Measurements from ENCODE around the gene C1S. TPM values are rescaled to one million over a fixed set of nuclear protein-coding genes. Genes with fewer than 3 reads are reported as not detected.
A peak's percentile ranks its signal among the peaks of the same experiment; 100 is the strongest.
"Not testable (repeated sequence)": the region's sequence is repeated elsewhere in the genome, so short reads cannot be mapped to it uniquely, and the experiment has no call there.

C1S gene
- total RNA-seq (74.2 TPM), polyA plus RNA-seq (196 TPM)
- long read RNA-seq, donor 1: 0 reads
- long read RNA-seq, donor 2: 0 reads
- long read RNA-seq, donor 3, transcript C1S-201 (12 exons, 2,972 nt): major isoform, 10 of 41 reads
- long read RNA-seq, donor 3, partial matches to known transcripts: 27 of 41 reads
- long read RNA-seq, donor 3, other reads (novel, unspliced or antisense): 0 of 41 reads
- long read RNA-seq, donor 4, transcript C1S-201 (12 exons, 2,972 nt): major isoform, 8 of 12 reads
- long read RNA-seq, donor 4, partial matches to known transcripts: 0 of 12 reads
- long read RNA-seq, donor 4, other reads (novel, unspliced or antisense): 0 of 12 reads
- long read RNA-seq, donor 5, transcript C1S-202 (12 exons, 2,635 nt): minor isoform, 10 of 146 reads
- long read RNA-seq, donor 5, transcript C1S-201 (12 exons, 2,972 nt): major isoform, 32 of 146 reads
- long read RNA-seq, donor 5, partial matches to known transcripts: 100 of 146 reads
- long read RNA-seq, donor 5, other reads (novel, unspliced or antisense): 0 of 146 reads
- long read RNA-seq, donor 6, transcript C1S-201 (12 exons, 2,972 nt): major isoform, 9 of 91 reads
- long read RNA-seq, donor 6, partial matches to known transcripts: 74 of 91 reads
- long read RNA-seq, donor 6, other reads (novel, unspliced or antisense): 0 of 91 reads
- long read RNA-seq, donor 7, transcript C1S-201 (12 exons, 2,972 nt): major isoform, 9 of 17 reads
- long read RNA-seq, donor 7, transcript C1S-202 (12 exons, 2,635 nt): minor isoform, 7 of 17 reads
- long read RNA-seq, donor 7, partial matches to known transcripts: 0 of 17 reads
- long read RNA-seq, donor 7, other reads (novel, unspliced or antisense): 0 of 17 reads
- long read RNA-seq, donor 8, transcript C1S-201 (12 exons, 2,972 nt): major isoform, 11 of 18 reads
- long read RNA-seq, donor 8, partial matches to known transcripts: 7 of 18 reads
- long read RNA-seq, donor 8, other reads (novel, unspliced or antisense): 0 of 18 reads
- long read RNA-seq, donor 9, transcript C1S-201 (12 exons, 2,972 nt): major isoform, 9 of 16 reads
- long read RNA-seq, donor 9, partial matches to known transcripts: 5 of 16 reads
- long read RNA-seq, donor 9, other reads (novel, unspliced or antisense): 0 of 16 reads
- long read RNA-seq, donor 10, transcript C1S-201 (12 exons, 2,972 nt): major isoform, 6 of 24 reads
- long read RNA-seq, donor 10, partial matches to known transcripts: 18 of 24 reads
- long read RNA-seq, donor 10, other reads (novel, unspliced or antisense): 0 of 24 reads

- no peaks in the 10 kb centered on the region for H3K27me3 ChIP-seq (ENCODE audit: control insufficient read depth in 2 of 2, insufficient read depth in 1 of 2, low read length in 1 of 2)
- H3K4me1 ChIP-seq (ENCODE audit: control insufficient read depth in 2 of 2, insufficient read depth in 2 of 2, low read length in 2 of 2): peaks cover 0 to 2% of the 10 kb centered on the region in 2 donors
- H3K4me3 ChIP-seq (ENCODE audit: low read length in 2 of 2): peak within 1 kb of the TSS in 1 of 2 donors; percentile 11
- peak in 5 of 9 donors; percentile 1 to 32 (median 12) for DNase-seq (ENCODE audit: low read depth in 6 of 9, low spot score in 9 of 9)
- peak within 1 kb of the TSS; percentile 66 to 68 for H3K27ac ChIP-seq (ENCODE audit: low read depth in 1 of 2, low read length in 1 of 2)
- H3K36me3 ChIP-seq (ENCODE audit: control insufficient read depth in 2 of 2, insufficient read depth in 2 of 2, low read length in 1 of 2): no peaks in the 10 kb centered on the region
- no peaks in the 10 kb centered on the region for H3K9me3 ChIP-seq (ENCODE audit: control insufficient read depth in 2 of 2, insufficient read depth in 1 of 2, low read length in 1 of 2)
- 83% methylated on average over 10 of the region's 10 CpGs for WGBS
These were observed at the start of gene C1S for GRCh38 chr12:7060353-7060954. C1S (plus strand) TSS chr12:7060718; CDS start chr12:7061913, 1,195 bp downstream.

GRCh38 chr12:7011398-7011797 is 49.1 kb upstream of the C1S start:
- not testable (repeated sequence) for DNase-seq (ENCODE audit: low read depth in 6 of 9, low spot score in 9 of 9); H3K4me3 ChIP-seq (ENCODE audit: low read length in 2 of 2); H3K27ac ChIP-seq (ENCODE audit: low read depth in 1 of 2, low read length in 1 of 2); H3K27me3 ChIP-seq (ENCODE audit: control insufficient read depth in 2 of 2, insufficient read depth in 1 of 2, low read length in 1 of 2); H3K9me3 ChIP-seq (ENCODE audit: control insufficient read depth in 2 of 2, insufficient read depth in 1 of 2, low read length in 1 of 2); H3K4me1 ChIP-seq (ENCODE audit: control insufficient read depth in 2 of 2, insufficient read depth in 2 of 2, low read length in 2 of 2)
- peaks cover 4 to 32% of the 10 kb centered on the region in 2 donors for H3K36me3 ChIP-seq (ENCODE audit: control insufficient read depth in 2 of 2, insufficient read depth in 2 of 2, low read length in 1 of 2)
- 95% methylated on average over 4 of the region's 4 CpGs for WGBS

GRCh38 chr12:7012024-7012607 is 48.4 kb upstream of the C1S start:
- H3K9me3 ChIP-seq (ENCODE audit: control insufficient read depth in 2 of 2, insufficient read depth in 1 of 2, low read length in 1 of 2): no peaks in the 10 kb centered on the region
- no peaks in the 10 kb centered on the region for H3K27me3 ChIP-seq (ENCODE audit: control insufficient read depth in 2 of 2, insufficient read depth in 1 of 2, low read length in 1 of 2)
- H3K36me3 ChIP-seq (ENCODE audit: control insufficient read depth in 2 of 2, insufficient read depth in 2 of 2, low read length in 1 of 2): peaks cover 4 to 29% of the 10 kb centered on the region in 2 donors
- DNase-seq (ENCODE audit: low read depth in 6 of 9, low spot score in 9 of 9): no peak
- 98% methylated on average over 4 of the region's 4 CpGs for WGBS
- no peak overlapping the region for H3K4me3 ChIP-seq (ENCODE audit: low read length in 2 of 2)
- no peak overlapping the region for H3K27ac ChIP-seq (ENCODE audit: low read depth in 1 of 2, low read length in 1 of 2)
- H3K4me1 ChIP-seq (ENCODE audit: control insufficient read depth in 2 of 2, insufficient read depth in 2 of 2, low read length in 2 of 2): peaks cover 0 to under 1% of the 10 kb centered on the region in 2 donors

- Histone ChIP-seq H3K4me1 (ENCODE audit: control insufficient read depth in 2 of 2, insufficient read depth in 2 of 2, low read length in 2 of 2) (peaks cover 0 to 8% of the 10 kb centered on the region in 2 donors), H3K36me3 (ENCODE audit: control insufficient read depth in 2 of 2, insufficient read depth in 2 of 2, low read length in 1 of 2) (peaks cover 4 to 28% of the 10 kb centered on the region in 2 donors), H3K27me3 (ENCODE audit: control insufficient read depth in 2 of 2, insufficient read depth in 1 of 2, low read length in 1 of 2) (no peaks in the 10 kb centered on the region), H3K4me3 (ENCODE audit: low read length in 2 of 2) (no peak overlapping the region), H3K9me3 (ENCODE audit: control insufficient read depth in 2 of 2, insufficient read depth in 1 of 2, low read length in 1 of 2) (no peaks in the 10 kb centered on the region), H3K27ac (ENCODE audit: low read depth in 1 of 2, low read length in 1 of 2) (no peak overlapping the region)
- no peak for DNase-seq (ENCODE audit: low read depth in 6 of 9, low spot score in 9 of 9)
- 94% methylated on average over 3 of the region's 3 CpGs for WGBS
These were observed 47.4 kb upstream of the C1S start for GRCh38 chr12:7013101-7013500.

GRCh38 chr12:7015555-7016370 is 44.8 kb upstream of the C1S start:
- Histone ChIP-seq H3K36me3 (ENCODE audit: control insufficient read depth in 2 of 2, insufficient read depth in 2 of 2, low read length in 1 of 2) (peaks cover 4 to 25% of the 10 kb centered on the region in 2 donors), H3K9me3 (ENCODE audit: control insufficient read depth in 2 of 2, insufficient read depth in 1 of 2, low read length in 1 of 2) (no peaks in the 10 kb centered on the region), H3K27ac (ENCODE audit: low read depth in 1 of 2, low read length in 1 of 2) (no peak overlapping the region), H3K4me1 (ENCODE audit: control insufficient read depth in 2 of 2, insufficient read depth in 2 of 2, low read length in 2 of 2) (peaks cover 0 to 11% of the 10 kb centered on the region in 2 donors), H3K4me3 (ENCODE audit: low read length in 2 of 2) (no peak overlapping the region), H3K27me3 (ENCODE audit: control insufficient read depth in 2 of 2, insufficient read depth in 1 of 2, low read length in 1 of 2) (no peaks in the 10 kb centered on the region)
- 96% methylated on average over 6 of the region's 6 CpGs for WGBS
- DNase-seq (ENCODE audit: low read depth in 6 of 9, low spot score in 9 of 9): no peak

GRCh38 chr12:7016958-7017571 is 43.5 kb upstream of the C1S start:
- Histone ChIP-seq H3K27ac (ENCODE audit: low read depth in 1 of 2, low read length in 1 of 2) (no peak overlapping the region), H3K27me3 (ENCODE audit: control insufficient read depth in 2 of 2, insufficient read depth in 1 of 2, low read length in 1 of 2) (no peaks in the 10 kb centered on the region), H3K36me3 (ENCODE audit: control insufficient read depth in 2 of 2, insufficient read depth in 2 of 2, low read length in 1 of 2) (peaks cover 3 to 21% of the 10 kb centered on the region in 2 donors), H3K4me1 (ENCODE audit: control insufficient read depth in 2 of 2, insufficient read depth in 2 of 2, low read length in 2 of 2) (peaks cover 0 to 11% of the 10 kb centered on the region in 2 donors), H3K9me3 (ENCODE audit: control insufficient read depth in 2 of 2, insufficient read depth in 1 of 2, low read length in 1 of 2) (no peaks in the 10 kb centered on the region), H3K4me3 (ENCODE audit: low read length in 2 of 2) (peak overlapping the region; percentile 88 to 91)
- 79% methylated on average over 6 of the region's 6 CpGs for WGBS
- DNase-seq (ENCODE audit: low read depth in 6 of 9, low spot score in 9 of 9): no peak

GRCh38 chr12:7017870-7018349 is 42.6 kb upstream of the C1S start:
- H3K36me3 ChIP-seq (ENCODE audit: control insufficient read depth in 2 of 2, insufficient read depth in 2 of 2, low read length in 1 of 2): peaks cover 0 to 13% of the 10 kb centered on the region in 2 donors
- 3% methylated on average over 25 of the region's 25 CpGs for WGBS
- H3K27ac ChIP-seq (ENCODE audit: low read depth in 1 of 2, low read length in 1 of 2): peak overlapping the region; percentile 98
- H3K4me1 ChIP-seq (ENCODE audit: control insufficient read depth in 2 of 2, insufficient read depth in 2 of 2, low read length in 2 of 2): peaks cover 0 to 11% of the 10 kb centered on the region in 2 donors
- H3K27me3 ChIP-seq (ENCODE audit: control insufficient read depth in 2 of 2, insufficient read depth in 1 of 2, low read length in 1 of 2): no peaks in the 10 kb centered on the region
- no peak for DNase-seq (ENCODE audit: low read depth in 6 of 9, low spot score in 9 of 9)
- H3K9me3 ChIP-seq (ENCODE audit: control insufficient read depth in 2 of 2, insufficient read depth in 1 of 2, low read length in 1 of 2): no peaks in the 10 kb centered on the region
- peak overlapping the region; percentile 88 to 91 for H3K4me3 ChIP-seq (ENCODE audit: low read length in 2 of 2)
